ENCODE data around the gene CETP. TPM values are rescaled to one million over a fixed set of nuclear protein-coding genes. Genes with fewer than 3 reads are reported as not detected.

The CETP gene
- total and polyA plus RNA-seq, 5 experiments from 2014 or later = 0.20 to 0.27 (median 0.21) TPM; not detected in 2

GRCh38 chr16:57021757-57022156, 60.0 kb downstream of the CETP start:
- Mint-ChIP-seq H3K27me3 (no peaks in the 10 kb centered on the region), H3K36me3 (peaks cover 13 to 89% (median 56%) of the 10 kb centered on the region in 3 donors), H3K4me1 (peaks cover 61 to 96% (median 91%) of the 10 kb centered on the region in 4 donors), H3K9me3 (no peaks in the 10 kb centered on the region), H3K27ac (peak overlapping the region; percentile 61 to 97 (median 90)), H3K4me3 (peak overlapping the region in 8 of 10 donors; percentile 43 to 87 (median 78))
- DNase-seq = no peak
- POLR2A ChIA-PET = interaction anchor here (0.6 to 15.3 kb wide), 8 partner anchors 12 to 123 kb away, joined by 3 to 319 read pairs (median 12); partner anchors contain the start of genes HERPUD1 and NLRC5
- ATAC-seq = no peak

GRCh38 chr16:57022445-57022844, 60.7 kb downstream of the CETP start:
- Mint-ChIP-seq H3K4me1 (peaks cover 65 to 96% (median 91%) of the 10 kb centered on the region in 4 donors), H3K4me3 (peak overlapping the region; percentile 60 to 88 (median 78)), H3K36me3 (peaks cover 8 to 88% (median 52%) of the 10 kb centered on the region in 3 donors), H3K27ac (peak overlapping the region; percentile 61 to 97 (median 90)), H3K9me3 (no peaks in the 10 kb centered on the region), H3K27me3 (no peaks in the 10 kb centered on the region)
- ATAC-seq (no peak), DNase-seq (no peak)
- POLR2A ChIA-PET = interaction anchor here (0.6 to 15.3 kb wide), 12 partner anchors 13 to 163 kb away, joined by 3 to 319 read pairs (median 6); partner anchors contain the start of genes HERPUD1, NLRC5 and PSME3IP1

- no peaks in the 10 kb centered on the region for H3K9me3 Mint-ChIP-seq
- ATAC-seq = peak; percentile 92 to 97
- DNase-seq = peak; percentile 62 to 92 (median 86)
- H3K27ac Mint-ChIP-seq = peak overlapping the region; percentile 85 to 97 (median 92)
- peaks cover 69 to 97% (median 90%) of the 10 kb centered on the region in 4 donors for H3K4me1 Mint-ChIP-seq
- peak overlapping the region; percentile 55 to 88 (median 78) for H3K4me3 Mint-ChIP-seq
- peaks cover 0 to 86% (median 45%) of the 10 kb centered on the region in 3 donors for H3K36me3 Mint-ChIP-seq
- H3K27me3 Mint-ChIP-seq = no peaks in the 10 kb centered on the region
- POLR2A ChIA-PET = interaction anchor here (0.8 to 15.3 kb wide), 17 partner anchors 12 to 108 kb away, joined by 3 to 319 read pairs (median 8); partner anchors contain the start of genes HERPUD1 and NLRC5
Measured at GRCh38 chr16:57023541-57024249, 61.9 kb downstream of the CETP start.

GRCh38 chr16:57024894-57025680, 63.3 kb downstream of the CETP start:
- no peak for DNase-seq
- Mint-ChIP-seq H3K27me3 (no peaks in the 10 kb centered on the region), H3K36me3 (peaks cover 0 to 83% (median 39%) of the 10 kb centered on the region in 3 donors), H3K27ac (peak overlapping the region in 9 of 10 donors; percentile 20 to 96 (median 85)), H3K9me3 (peaks cover 0 to 4% (median 0%) of the 10 kb centered on the region in 9 donors), H3K4me1 (peaks cover 64 to 98% (median 96%) of the 10 kb centered on the region in 4 donors), H3K4me3 (peak overlapping the region in 7 of 10 donors; percentile 22 to 87 (median 61))
- no peak for ATAC-seq
- POLR2A ChIA-PET = interaction anchor here (1.3 to 15.3 kb wide), 7 partner anchors 11 to 94 kb away, joined by 3 to 319 read pairs (median 27); partner anchors contain the start of genes HERPUD1 and NLRC5

- H3K9me3 Mint-ChIP-seq = peaks cover 0 to 11% (median 0%) of the 10 kb centered on the region in 9 donors
- ATAC-seq (no peak), DNase-seq (no peak)
- POLR2A ChIA-PET = interaction anchor here (1.0 to 15.3 kb wide), 8 partner anchors 10 to 94 kb away, joined by 3 to 319 read pairs (median 18); partner anchors contain the start of genes HERPUD1 and NLRC5
- H3K4me3 Mint-ChIP-seq = peak overlapping the region in 8 of 10 donors; percentile 28 to 78 (median 48)
- peak overlapping the region; percentile 71 to 92 (median 80) for H3K27ac Mint-ChIP-seq
- peaks cover 0 to 80% (median 38%) of the 10 kb centered on the region in 3 donors for H3K36me3 Mint-ChIP-seq
- H3K4me1 Mint-ChIP-seq = peaks cover 61 to 96% (median 94%) of the 10 kb centered on the region in 4 donors
- H3K27me3 Mint-ChIP-seq = no peaks in the 10 kb centered on the region
Measured at GRCh38 chr16:57025941-57026777, 64.4 kb downstream of the CETP start.

GRCh38 chr16:57026778-57027062, 65.0 kb downstream of the CETP start:
- peak overlapping the region; percentile 76 to 92 (median 82) for H3K27ac Mint-ChIP-seq
- peaks cover 0 to 80% (median 38%) of the 10 kb centered on the region in 3 donors for H3K36me3 Mint-ChIP-seq
- H3K9me3 Mint-ChIP-seq = peaks cover 0 to 11% (median 0%) of the 10 kb centered on the region in 9 donors
- ATAC-seq = no peak
- peak overlapping the region in 7 of 10 donors; percentile 28 to 78 (median 52) for H3K4me3 Mint-ChIP-seq
- no peaks in the 10 kb centered on the region for H3K27me3 Mint-ChIP-seq
- H3K4me1 Mint-ChIP-seq = peaks cover 60 to 96% (median 94%) of the 10 kb centered on the region in 4 donors
- POLR2A ChIA-PET = interaction anchor here (1.0 to 15.3 kb wide), 7 partner anchors 9 to 95 kb away, joined by 3 to 319 read pairs (median 27); partner anchors contain the start of genes HERPUD1 and NLRC5
- DNase-seq = no peak

- ATAC-seq = no peak
- Mint-ChIP-seq H3K9me3 (peaks cover 0 to 11% (median 0%) of the 10 kb centered on the region in 9 donors), H3K27ac (peak overlapping the region in 9 of 10 donors; percentile 76 to 92 (median 82)), H3K27me3 (no peaks in the 10 kb centered on the region), H3K4me3 (peak overlapping the region in 8 of 10 donors; percentile 25 to 78 (median 46)), H3K4me1 (peaks cover 60 to 96% (median 92%) of the 10 kb centered on the region in 4 donors), H3K36me3 (peaks cover 0 to 80% (median 40%) of the 10 kb centered on the region in 3 donors)
- peak in 1 of 10 donors; percentile 47 for DNase-seq
- POLR2A ChIA-PET = interaction anchor here (0.8 to 15.3 kb wide), 9 partner anchors 9 to 95 kb away, joined by 3 to 319 read pairs (median 8); partner anchors contain the start of genes HERPUD1 and NLRC5
Measured at GRCh38 chr16:57027067-57027466, 65.3 kb downstream of the CETP start.

GRCh38 chr16:57028086-57028485, 66.3 kb downstream of the CETP start:
- ATAC-seq (no peak), DNase-seq (no peak)
- peaks cover 0 to 78% (median 36%) of the 10 kb centered on the region in 3 donors for H3K36me3 Mint-ChIP-seq
- H3K27ac Mint-ChIP-seq = peak overlapping the region; percentile 73 to 92 (median 85)
- POLR2A ChIA-PET = interaction anchor here (0.6 to 15.3 kb wide), 10 partner anchors 8 to 120 kb away, joined by 3 to 319 read pairs (median 6); partner anchors contain the start of genes HERPUD1 and NLRC5
- peaks cover 54 to 93% (median 84%) of the 10 kb centered on the region in 4 donors for H3K4me1 Mint-ChIP-seq
- no peaks in the 10 kb centered on the region for H3K27me3 Mint-ChIP-seq
- H3K9me3 Mint-ChIP-seq = peaks cover 0 to 11% (median 0%) of the 10 kb centered on the region in 9 donors
- peak overlapping the region in 8 of 10 donors; percentile 22 to 78 (median 60) for H3K4me3 Mint-ChIP-seq

GRCh38 chr16:57029161-57030160, 67.7 kb downstream of the CETP start:
- Mint-ChIP-seq H3K36me3 (peaks cover 0 to 84% (median 40%) of the 10 kb centered on the region in 3 donors), H3K4me1 (peaks cover 53 to 93% (median 84%) of the 10 kb centered on the region in 4 donors), H3K27ac (peak overlapping the region; percentile 28 to 92 (median 80)), H3K4me3 (peak overlapping the region in 2 of 10 donors; percentile 14 to 15), H3K9me3 (peaks cover 0 to 11% (median 0%) of the 10 kb centered on the region in 9 donors), H3K27me3 (no peaks in the 10 kb centered on the region)
- POLR2A ChIA-PET = interaction anchor here (0.5 to 15.3 kb wide), 10 partner anchors 3 to 58 kb away, joined by 3 to 319 read pairs (median 5); partner anchors contain the start of gene NLRC5
- DNase-seq = no peak
- no peak for ATAC-seq

- Mint-ChIP-seq H3K4me1 (peaks cover 54 to 93% (median 83%) of the 10 kb centered on the region in 4 donors), H3K27me3 (no peaks in the 10 kb centered on the region), H3K9me3 (peaks cover 0 to 11% (median 0%) of the 10 kb centered on the region in 9 donors), H3K4me3 (peak overlapping the region in 2 of 10 donors; percentile 18 to 47), H3K27ac (peak overlapping the region; percentile 7 to 92 (median 78)), H3K36me3 (peaks cover 0 to 87% (median 42%) of the 10 kb centered on the region in 3 donors)
- POLR2A ChIA-PET = interaction anchor here (1.0 to 15.3 kb wide), 7 partner anchors 4 to 47 kb away, joined by 3 to 319 read pairs (median 6); partner anchors contain the start of gene NLRC5
- DNase-seq = no peak
- no peak for ATAC-seq
Measured at GRCh38 chr16:57030346-57030902, 68.7 kb downstream of the CETP start.

All from naive thymus-derived CD8-positive, alpha-beta T cell (primary cell).